A673 (cell line): ENCODE measurements around the gene PLPP1. TPM values are rescaled to one million over a fixed set of nuclear protein-coding genes. Genes with fewer than 3 reads are reported as not detected.

Source experiments
- BruUV-seq: library from RNA; stranded (reverse); fragments of 400-500 nt; replicated peaks from 2 replicates; lab custom pipeline; 2021; lab: Mats Ljungman, UMichigan
- CTCF ChIA-PET: fragments of 300-600 bp; sonication (Branson Sonifier 250); formaldehyde crosslinking; loops from one replicate; lab custom pipeline; 2022; ENCODE audit warnings: antibody characterized with exemption; lab: Charles Lee
- POLR2A ChIA-PET: fragments of 300-600 bp; sonication (Branson Sonifier 250); formaldehyde crosslinking; loops from one replicate; lab custom pipeline; 2022; ENCODE audit warnings: antibody characterized with exemption; ENCODE audit not compliant: low non-redundant PET; lab: Charles Lee
- DNase-seq: peaks from one replicate; pipeline ENCODE4 v3.0.0-alpha.2; 2015; ENCODE audit warnings: low spot score
- H3K27ac ChIP-seq: fragments of 200-600 bp; sonication (generic); 2 replicates; pipeline ENCODE4 v1.5.1; 2016; ENCODE audit warnings: mixed run types, low read depth, mild to moderate bottlenecking, mixed read lengths, antibody characterized with exemption, low read length; ENCODE audit not compliant: poor library complexity, severe bottlenecking
- H3K27me3 ChIP-seq: fragments of 200-600 bp; sonication (generic); replicated peaks from 2 replicates; pipeline ENCODE4 v1.6.1; 2017; ENCODE audit warnings: mixed run types, low read depth, mild to moderate bottlenecking, mixed read lengths, antibody characterized with exemption, low read length; ENCODE audit not compliant: insufficient read depth, poor library complexity
- H3K36me3 ChIP-seq: fragments of 200-600 bp; sonication (generic); 2 replicates; pipeline ENCODE4 v1.6.1; 2016; ENCODE audit warnings: mixed run types, mild to moderate bottlenecking, mixed read lengths, antibody characterized with exemption, low read length; ENCODE audit not compliant: insufficient read depth, poor library complexity, severe bottlenecking
- H3K4me1 ChIP-seq: fragments of 200-600 bp; sonication (generic); 2 replicates; pipeline ENCODE4 v1.6.1; 2017; ENCODE audit warnings: mixed run types, mild to moderate bottlenecking, mixed read lengths, antibody characterized with exemption, low read length; ENCODE audit not compliant: insufficient read depth, poor library complexity, severe bottlenecking
- H3K4me3 ChIP-seq: fragments of 200-600 bp; sonication (generic); 2 replicates; pipeline ENCODE4 v1.5.1; 2016; ENCODE audit warnings: low read depth, mixed run types, mild to moderate bottlenecking, mixed read lengths, low read length; ENCODE audit not compliant: poor library complexity, severe bottlenecking
- H3K9me3 ChIP-seq: fragments of 200-600 bp; sonication (generic); 2 replicates; pipeline ENCODE4 v1.6.1; 2016; ENCODE audit warnings: mixed run types, low read depth, mild to moderate bottlenecking, mixed read lengths, antibody characterized with exemption, low read length; ENCODE audit not compliant: poor library complexity, severe bottlenecking
- CTCF ChIP-seq: fragments of 300-800, 200-600 bp; sonication (generic); conservative IDR thresholded peaks from 2 replicates; pipeline ENCODE4 v1.5.1; 2017; ENCODE audit warnings: low read depth, mild to moderate bottlenecking, antibody characterized with exemption, low read length, moderate library complexity, mixed read lengths
- EZH2 ChIP-seq: fragments of 200-600 bp; sonication (generic); IDR thresholded peaks from 2 replicates; pipeline ENCODE4 v1.6.1; 2017; ENCODE audit warnings: borderline replicate concordance, low read depth, mild to moderate bottlenecking, mixed read lengths, antibody characterized with exemption, low read length; ENCODE audit not compliant: poor library complexity, severe bottlenecking
- intact Hi-C: fragments of 100-400 bp; cut with micrococcal nuclease; formaldehyde crosslinking; loops from one replicate; pipeline ENCODE4 v1.10.0; 2022; ENCODE audit not compliant: unreplicated experiment
- total RNA-seq: library from RNA; stranded (reverse); gene quantifications from 2 replicates; pipeline ENCODE4 v1.2.3, GENCODE V29; 2021

Gene PLPP1
- total RNA-seq, 1 experiment from 2014 or later, result 6.7 TPM

- H3K36me3 ChIP-seq, result no peaks in the 10 kb centered on the region
- H3K9me3 ChIP-seq, result no peaks in the 10 kb centered on the region
- CTCF ChIA-PET, result no interaction called here
- no peak overlapping the region for H3K27ac ChIP-seq
- no peak overlapping the region for H3K4me3 ChIP-seq
- H3K27me3 ChIP-seq, result no peaks in the 10 kb centered on the region
- BruUV-seq, result no TSS peak
- peaks cover 7% of the 10 kb centered on the region for H3K4me1 ChIP-seq
- POLR2A ChIA-PET, result interaction anchor here (0.7 kb wide), 1 partner anchor 24 kb away, joined by 11 read pairs; no protein-coding TSS in a partner anchor
- intact Hi-C loops, result no loop called here
- no peak for TF ChIP-seq CTCF
- TF ChIP-seq EZH2, result no peak
- no peak for DNase-seq
These were observed 89.0 kb downstream of the PLPP1 start for GRCh38 chr5:55445791-55446190.

GRCh38 chr5:55441954-55442353 lies 92.8 kb downstream of the PLPP1 start:
- Histone ChIP-seq H3K27me3 (no peaks in the 10 kb centered on the region), H3K4me1 (peaks cover 33% of the 10 kb centered on the region), H3K27ac (no peak overlapping the region), H3K4me3 (no peak overlapping the region), H3K36me3 (no peaks in the 10 kb centered on the region), H3K9me3 (no peaks in the 10 kb centered on the region)
- ChIA-PET CTCF (no interaction called here), POLR2A (no interaction called here)
- no TSS peak for BruUV-seq
- intact Hi-C loops, result no loop called here
- no peak for DNase-seq
- TF ChIP-seq EZH2 (no peak), CTCF (no peak)

- TF ChIP-seq CTCF (no peak), EZH2 (no peak)
- no peak overlapping the region for H3K4me3 ChIP-seq
- no peaks in the 10 kb centered on the region for H3K36me3 ChIP-seq
- peak; percentile 23 for DNase-seq
- peak overlapping the region; percentile 10 for H3K27ac ChIP-seq
- H3K27me3 ChIP-seq, result no peaks in the 10 kb centered on the region
- intact Hi-C loops, result no loop called here
- H3K9me3 ChIP-seq, result no peaks in the 10 kb centered on the region
- no TSS peak for BruUV-seq
- peaks cover 33% of the 10 kb centered on the region for H3K4me1 ChIP-seq
- POLR2A ChIA-PET, result no interaction called here
- CTCF ChIA-PET, result no interaction called here
These were observed 93.5 kb downstream of the PLPP1 start for GRCh38 chr5:55441107-55441771.
